ENCODE data around the gene GPC5. TPM values are rescaled to one million over a fixed set of nuclear protein-coding genes. Genes with fewer than 3 reads are reported as not detected.
"Not testable (repeated sequence)": the region's sequence is repeated elsewhere in the genome, so short reads cannot be mapped to it uniquely, and the experiment has no call there.

GPC5 gene
- total RNA-seq, 1 donor from 2014 or later = 0.17 TPM

GRCh38 chr13:91797567-91797966 is 399.1 kb downstream of the GPC5 start:
- Histone ChIP-seq H3K27me3 (ENCODE audit: control insufficient read depth, insufficient read depth, low read length) (no peaks in the 10 kb centered on the region), H3K36me3 (ENCODE audit: control insufficient read depth, insufficient read depth, low read length) (no peaks in the 10 kb centered on the region), H3K4me3 (ENCODE audit: low read depth, low read length) (no peak overlapping the region)
- DNase-seq (ENCODE audit: low read depth) = no peak
- TF ChIP-seq, protein P1, sequence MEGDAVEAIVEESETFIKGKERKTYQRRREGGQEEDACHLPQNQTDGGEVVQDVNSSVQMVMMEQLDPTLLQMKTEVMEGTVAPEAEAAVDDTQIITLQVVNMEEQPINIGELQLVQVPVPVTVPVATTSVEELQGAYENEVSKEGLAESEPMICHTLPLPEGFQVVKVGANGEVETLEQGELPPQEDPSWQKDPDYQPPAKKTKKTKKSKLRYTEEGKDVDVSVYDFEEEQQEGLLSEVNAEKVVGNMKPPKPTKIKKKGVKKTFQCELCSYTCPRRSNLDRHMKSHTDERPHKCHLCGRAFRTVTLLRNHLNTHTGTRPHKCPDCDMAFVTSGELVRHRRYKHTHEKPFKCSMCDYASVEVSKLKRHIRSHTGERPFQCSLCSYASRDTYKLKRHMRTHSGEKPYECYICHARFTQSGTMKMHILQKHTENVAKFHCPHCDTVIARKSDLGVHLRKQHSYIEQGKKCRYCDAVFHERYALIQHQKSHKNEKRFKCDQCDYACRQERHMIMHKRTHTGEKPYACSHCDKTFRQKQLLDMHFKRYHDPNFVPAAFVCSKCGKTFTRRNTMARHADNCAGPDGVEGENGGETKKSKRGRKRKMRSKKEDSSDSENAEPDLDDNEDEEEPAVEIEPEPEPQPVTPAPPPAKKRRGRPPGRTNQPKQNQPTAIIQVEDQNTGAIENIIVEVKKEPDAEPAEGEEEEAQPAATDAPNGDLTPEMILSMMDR (IDR thresholded peaks at IDR 0.05; ENCODE audit: insufficient read depth, low read length, poor library complexity, severe bottlenecking) = no peak

- H3K27me3 ChIP-seq (ENCODE audit: control insufficient read depth, insufficient read depth, low read length); H3K4me3 ChIP-seq (ENCODE audit: low read depth, low read length); DNase-seq (ENCODE audit: low read depth); H3K36me3 ChIP-seq (ENCODE audit: control insufficient read depth, insufficient read depth, low read length): not testable (repeated sequence)
Observed at GRCh38 chr13:91798338-91798737, 399.9 kb downstream of the GPC5 start.

- H3K36me3 ChIP-seq (ENCODE audit: control insufficient read depth, insufficient read depth, low read length); H3K4me3 ChIP-seq (ENCODE audit: low read depth, low read length); DNase-seq (ENCODE audit: low read depth); H3K27me3 ChIP-seq (ENCODE audit: control insufficient read depth, insufficient read depth, low read length): not testable (repeated sequence)
Observed at GRCh38 chr13:91801772-91802171, 403.4 kb downstream of the GPC5 start.

GRCh38 chr13:91802957-91803356 is 404.5 kb downstream of the GPC5 start:
- Histone ChIP-seq H3K4me3 (ENCODE audit: low read depth, low read length) (no peak overlapping the region), H3K27me3 (ENCODE audit: control insufficient read depth, insufficient read depth, low read length) (no peaks in the 10 kb centered on the region), H3K36me3 (ENCODE audit: control insufficient read depth, insufficient read depth, low read length) (no peaks in the 10 kb centered on the region)
- no peak for DNase-seq (ENCODE audit: low read depth)
- TF ChIP-seq, protein P1 (IDR thresholded peaks at IDR 0.05; ENCODE audit: insufficient read depth, low read length, poor library complexity, severe bottlenecking) = no peak

DNA sequence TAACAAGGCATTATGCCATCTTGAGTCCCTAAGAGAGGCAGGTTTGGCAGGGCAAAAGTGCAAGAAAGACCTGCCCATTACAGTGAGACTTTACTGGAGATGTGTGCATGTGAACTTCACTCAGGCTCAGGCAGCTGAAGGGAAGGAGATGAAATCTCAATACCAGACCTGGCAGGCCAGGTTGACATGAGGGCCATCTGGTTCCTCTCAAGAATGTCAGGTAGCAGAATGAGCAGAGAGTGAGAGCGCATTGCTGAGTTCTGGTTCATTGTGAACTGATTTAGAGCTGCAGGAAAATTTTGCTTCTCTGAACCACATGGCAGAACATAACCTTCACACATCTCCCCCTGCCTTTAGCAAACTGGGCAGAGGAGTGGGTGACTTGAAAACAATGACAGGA is 406.3 kb downstream of the GPC5 start:
- no peak overlapping the region for H3K4me3 ChIP-seq (ENCODE audit: low read depth, low read length)
- DNase-seq (ENCODE audit: low read depth) = no peak
- no peaks in the 10 kb centered on the region for H3K27me3 ChIP-seq (ENCODE audit: control insufficient read depth, insufficient read depth, low read length)
- H3K36me3 ChIP-seq (ENCODE audit: control insufficient read depth, insufficient read depth, low read length) = no peaks in the 10 kb centered on the region
- TF ChIP-seq, protein P1 (IDR thresholded peaks at IDR 0.05; ENCODE audit: insufficient read depth, low read length, poor library complexity, severe bottlenecking) = no peak

DNA sequence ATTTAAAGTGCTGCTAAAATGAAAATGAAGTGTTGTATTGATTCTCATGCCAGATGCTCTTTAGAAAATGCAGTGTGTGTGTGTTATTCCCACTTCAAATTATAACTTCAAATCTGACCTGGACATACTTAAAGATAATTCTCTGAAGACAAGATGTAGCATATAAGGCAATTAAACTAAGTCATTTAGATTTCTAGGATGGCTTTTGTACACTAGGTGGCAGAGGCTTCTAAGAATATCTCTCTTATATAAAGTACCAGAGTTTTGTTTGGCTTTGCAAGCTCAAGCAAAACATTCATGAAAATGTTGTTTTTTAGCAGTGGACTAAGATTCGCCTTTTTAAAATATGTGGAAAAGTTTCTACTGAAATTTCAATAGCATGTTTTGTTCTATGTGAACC is 407.2 kb downstream of the GPC5 start:
- TF ChIP-seq, protein P1 (IDR thresholded peaks at IDR 0.05; ENCODE audit: insufficient read depth, low read length, poor library complexity, severe bottlenecking) = peak; percentile 28
- no peak for DNase-seq (ENCODE audit: low read depth)
- no peak overlapping the region for H3K4me3 ChIP-seq (ENCODE audit: low read depth, low read length)
- H3K27me3 ChIP-seq (ENCODE audit: control insufficient read depth, insufficient read depth, low read length) = no peaks in the 10 kb centered on the region
- H3K36me3 ChIP-seq (ENCODE audit: control insufficient read depth, insufficient read depth, low read length) = no peaks in the 10 kb centered on the region

GRCh38 chr13:91809161-91809560 is 410.7 kb downstream of the GPC5 start:
- no peak for DNase-seq (ENCODE audit: low read depth)
- H3K27me3 ChIP-seq (ENCODE audit: control insufficient read depth, insufficient read depth, low read length) = no peaks in the 10 kb centered on the region
- TF ChIP-seq, protein P1 (IDR thresholded peaks at IDR 0.05; ENCODE audit: insufficient read depth, low read length, poor library complexity, severe bottlenecking) = no peak
- H3K4me3 ChIP-seq (ENCODE audit: low read depth, low read length) = no peak overlapping the region
- no peaks in the 10 kb centered on the region for H3K36me3 ChIP-seq (ENCODE audit: control insufficient read depth, insufficient read depth, low read length)
